Trophoblast cell (in vitro differentiated cells and primary cell): ENCODE results near the gene SERTM2. TPM values are rescaled to one million over a fixed set of nuclear protein-coding genes. Genes with fewer than 3 reads are reported as not detected.

Experiments
- DNase-seq, 2 donors: peaks; one replicate each; pipeline ENCODE4 v3.0.0-alpha.2; 2016
- H2AFZ ChIP-seq: 2 replicates; pipeline ENCODE4 v1.6.1; 2013; ENCODE audit warnings: low read length, moderate library complexity, mild to moderate bottlenecking; ENCODE audit not compliant: insufficient read depth, poor library complexity
- H2AK5ac ChIP-seq: 2 replicates; pipeline ENCODE4 v1.6.1; 2013; ENCODE audit warnings: mild to moderate bottlenecking, low read length
- H2BK120ac ChIP-seq: 2 replicates; pipeline ENCODE4 v1.6.1; 2013; ENCODE audit warnings: low read length, mild to moderate bottlenecking, moderate library complexity; ENCODE audit not compliant: insufficient read depth, poor library complexity
- H2BK12ac ChIP-seq: 2 replicates; pipeline ENCODE4 v1.6.1; 2013; ENCODE audit warnings: mild to moderate bottlenecking, low read length, moderate library complexity
- H2BK5ac ChIP-seq: 2 replicates; pipeline ENCODE4 v1.6.1; 2013; ENCODE audit warnings: low read length, low read depth, moderate library complexity, mild to moderate bottlenecking; ENCODE audit not compliant: poor library complexity
- H3K14ac ChIP-seq: 2 replicates; pipeline ENCODE4 v1.6.1; 2013; ENCODE audit warnings: mild to moderate bottlenecking, low read length
- H3K18ac ChIP-seq: 2 replicates; pipeline ENCODE4 v1.6.1; 2013; ENCODE audit warnings: mild to moderate bottlenecking, low read length
- H3K23ac ChIP-seq: 2 replicates; pipeline ENCODE4 v1.6.1; 2013; ENCODE audit warnings: low read length
- H3K27ac ChIP-seq: 2 replicates; pipeline ENCODE4 v1.5.1; 2013; ENCODE audit warnings: low read depth, mild to moderate bottlenecking, inconsistent platforms, low read length, moderate library complexity
- H3K27me3 ChIP-seq: 2 replicates; pipeline ENCODE4 v1.6.1; 2013; ENCODE audit warnings: inconsistent platforms, mild to moderate bottlenecking, low read length, moderate library complexity; ENCODE audit not compliant: insufficient read depth
- H3K36me3 ChIP-seq, 2 experiments: 1 replicate in 1 of 2; 2 replicates in 1 of 2; pipeline ENCODE4 v1.6.1; 2013; ENCODE audit warnings: low read length in 2 of 2, mild to moderate bottlenecking in 2 of 2, moderate library complexity in 1 of 2; ENCODE audit not compliant: insufficient read depth in 2 of 2, control insufficient read depth in 1 of 2
- H3K4ac ChIP-seq: 2 replicates; pipeline ENCODE4 v1.6.1; 2013; ENCODE audit warnings: low read depth, mild to moderate bottlenecking, low read length, moderate library complexity
- H3K4me1 ChIP-seq, 2 experiments: 1 replicate in 1 of 2; 2 replicates in 1 of 2; pipeline ENCODE4 v1.6.1; 2013; ENCODE audit warnings: low read length in 2 of 2, mild to moderate bottlenecking in 2 of 2, moderate library complexity in 1 of 2; ENCODE audit not compliant: insufficient read depth in 2 of 2, control insufficient read depth in 1 of 2
- H3K4me2 ChIP-seq: 2 replicates; pipeline ENCODE4 v1.6.1; 2013; ENCODE audit warnings: inconsistent platforms, mild to moderate bottlenecking, low read length, moderate library complexity
- H3K4me3 ChIP-seq: 2 replicates; pipeline ENCODE4 v1.5.1; 2013; ENCODE audit warnings: mild to moderate bottlenecking, low read depth, low read length, inconsistent platforms
- H3K79me1 ChIP-seq: one replicate; pipeline ENCODE4 v1.6.1; 2013; ENCODE audit warnings: low read length
- H3K79me2 ChIP-seq: 2 replicates; pipeline ENCODE4 v1.6.1; 2013; ENCODE audit warnings: low read length, mild to moderate bottlenecking; ENCODE audit not compliant: control insufficient read depth, insufficient read depth, poor library complexity
- H3K9ac ChIP-seq: 2 replicates; pipeline ENCODE4 v1.6.1; 2013; ENCODE audit warnings: mild to moderate bottlenecking, low read length
- H3K9me3 ChIP-seq: 2 replicates; pipeline ENCODE4 v1.6.1; 2013; ENCODE audit warnings: low read depth, mild to moderate bottlenecking, control low read depth, inconsistent platforms, low read length; ENCODE audit not compliant: insufficient read depth
- H4K12ac ChIP-seq: 2 replicates; pipeline ENCODE4 v1.6.1; 2013; ENCODE audit warnings: low read depth, mild to moderate bottlenecking, low read length, moderate library complexity
- H4K8ac ChIP-seq: 2 replicates; pipeline ENCODE4 v1.6.1; 2013; ENCODE audit warnings: low read depth, mild to moderate bottlenecking, low read length, moderate library complexity
- H4K91ac ChIP-seq: one replicate; pipeline ENCODE4 v1.6.1; 2013; ENCODE audit warnings: low read depth, mild to moderate bottlenecking, low read length, moderate library complexity
- WGBS: extraction: QIAGEN DNeasy Blood & Tissue Kit; methylation state at CpG from one replicate; pipeline ENCODE4 v1.1.7; 2013; ENCODE audit warnings: missing lambda C conversion rate; ENCODE audit not compliant: insufficient read length, insufficient coverage; ENCODE audit errors: extremely low coverage; 5-methylcytosine and 5-hydroxymethylcytosine counted together
- polyA plus RNA-seq: library from polyadenylated mRNA; stranded (reverse); fragments of 200-250 nt; gene quantifications from 2 replicates; pipeline ENCODE4 v1.2.3, GENCODE V29; 2013

The SERTM2 gene
- 0.04 and 0.07 TPM in 2 replicates for polyA plus RNA-seq

- Histone ChIP-seq H4K91ac (no peak within 1 kb of the TSS), H3K4me3 (no peak within 1 kb of the TSS), H3K23ac (no peak within 1 kb of the TSS), H3K36me3 (no peaks in the 10 kb centered on the region), H3K27ac (no peak within 1 kb of the TSS), H2AFZ (no peak within 1 kb of the TSS), H3K79me2 (no peaks in the 10 kb centered on the region), H3K9me3 (no peaks in the 10 kb centered on the region), H3K14ac (no peak within 1 kb of the TSS), H2BK12ac (no peak within 1 kb of the TSS), H3K27me3 (no peaks in the 10 kb centered on the region), H3K79me1 (no peaks in the 10 kb centered on the region), H3K18ac (no peak within 1 kb of the TSS), H3K4me2 (no peak within 1 kb of the TSS), H2AK5ac (no peak within 1 kb of the TSS), H3K4ac (no peak within 1 kb of the TSS), H3K9ac (no peak within 1 kb of the TSS), H2BK5ac (no peak within 1 kb of the TSS), H4K8ac (no peak within 1 kb of the TSS), H3K4me1 (no peaks in the 10 kb centered on the region), H2BK120ac (no peak within 1 kb of the TSS), H4K12ac (no peak within 1 kb of the TSS)
- DNase-seq, result peak in 1 of 2 donors; percentile 32
- no CpG with 5 or more reads among the region's 3 CpGs for WGBS
These were observed at the start of gene SERTM2 for GRCh38 chrX:111511477-111511876. Gene SERTM2, plus strand, starts transcription at chrX:111511645. Its CDS starts 7,213 bp downstream, at chrX:111518858.

- Histone ChIP-seq H2BK120ac (no peak overlapping the region), H2AK5ac (no peak overlapping the region), H3K36me3 (no peaks in the 10 kb centered on the region), H3K4me1 (no peaks in the 10 kb centered on the region), H3K14ac (no peak overlapping the region), H3K27ac (no peak overlapping the region), H3K9me3 (no peaks in the 10 kb centered on the region), H3K23ac (no peak overlapping the region), H2BK12ac (no peak overlapping the region), H3K4me2 (no peak overlapping the region), H3K4me3 (no peak overlapping the region), H3K9ac (no peak overlapping the region), H2AFZ (no peak overlapping the region), H4K91ac (no peak overlapping the region), H4K12ac (no peak overlapping the region), H3K18ac (no peak overlapping the region), H3K79me2 (no peaks in the 10 kb centered on the region), H2BK5ac (no peak overlapping the region), H3K4ac (no peak overlapping the region), H4K8ac (no peak overlapping the region), H3K27me3 (no peaks in the 10 kb centered on the region), H3K79me1 (no peaks in the 10 kb centered on the region)
- no peak for DNase-seq
- no CpG with 5 or more reads among the region's 1 CpG for WGBS
These were observed 45.8 kb upstream of the SERTM2 start for GRCh38 chrX:111465669-111466068.

- Histone ChIP-seq H4K91ac (no peak overlapping the region), H2BK5ac (no peak overlapping the region), H3K36me3 (no peaks in the 10 kb centered on the region), H3K14ac (no peak overlapping the region), H4K12ac (no peak overlapping the region), H3K4me1 (no peaks in the 10 kb centered on the region), H2BK12ac (no peak overlapping the region), H3K9me3 (no peaks in the 10 kb centered on the region), H2AFZ (no peak overlapping the region), H3K23ac (no peak overlapping the region), H4K8ac (no peak overlapping the region), H2BK120ac (no peak overlapping the region), H3K4me2 (no peak overlapping the region), H3K27me3 (no peaks in the 10 kb centered on the region), H3K9ac (no peak overlapping the region), H3K4me3 (no peak overlapping the region), H3K4ac (no peak overlapping the region), H3K79me1 (no peaks in the 10 kb centered on the region), H2AK5ac (no peak overlapping the region), H3K79me2 (no peaks in the 10 kb centered on the region), H3K18ac (no peak overlapping the region), H3K27ac (no peak overlapping the region)
- no CpG with 5 or more reads among the region's 1 CpG for WGBS
- no peak for DNase-seq
These were observed 43.5 kb upstream of the SERTM2 start for GRCh38 chrX:111467896-111468295.

- DNase-seq, result no peak
- Histone ChIP-seq H3K79me2 (no peaks in the 10 kb centered on the region), H2AK5ac (no peak overlapping the region), H3K4me3 (no peak overlapping the region), H3K27me3 (no peaks in the 10 kb centered on the region), H3K9me3 (no peaks in the 10 kb centered on the region), H3K14ac (no peak overlapping the region), H3K9ac (no peak overlapping the region), H3K79me1 (no peaks in the 10 kb centered on the region), H3K4me2 (no peak overlapping the region), H3K23ac (no peak overlapping the region), H2BK120ac (no peak overlapping the region), H4K8ac (no peak overlapping the region), H2BK12ac (no peak overlapping the region), H3K18ac (no peak overlapping the region), H3K36me3 (no peaks in the 10 kb centered on the region), H2BK5ac (no peak overlapping the region), H3K4me1 (no peaks in the 10 kb centered on the region), H2AFZ (no peak overlapping the region), H4K12ac (no peak overlapping the region), H4K91ac (no peak overlapping the region), H3K4ac (no peak overlapping the region), H3K27ac (no peak overlapping the region)
- no CpG with 5 or more reads among the region's 2 CpGs for WGBS
These were observed 40.6 kb upstream of the SERTM2 start for GRCh38 chrX:111470681-111471403.
